Epidermal melanocyte (primary cell): ENCODE data around the gene CBX8.
A peak's percentile ranks its signal among the peaks of the same experiment; 100 is the strongest.

Experiments used
- DNase-seq: peaks from one replicate; pipeline ENCODE4 v3.0.0; 2011; ENCODE audit warnings: low spot score; ENCODE audit not compliant: insufficient read length

Gene CBX8

DNA sequence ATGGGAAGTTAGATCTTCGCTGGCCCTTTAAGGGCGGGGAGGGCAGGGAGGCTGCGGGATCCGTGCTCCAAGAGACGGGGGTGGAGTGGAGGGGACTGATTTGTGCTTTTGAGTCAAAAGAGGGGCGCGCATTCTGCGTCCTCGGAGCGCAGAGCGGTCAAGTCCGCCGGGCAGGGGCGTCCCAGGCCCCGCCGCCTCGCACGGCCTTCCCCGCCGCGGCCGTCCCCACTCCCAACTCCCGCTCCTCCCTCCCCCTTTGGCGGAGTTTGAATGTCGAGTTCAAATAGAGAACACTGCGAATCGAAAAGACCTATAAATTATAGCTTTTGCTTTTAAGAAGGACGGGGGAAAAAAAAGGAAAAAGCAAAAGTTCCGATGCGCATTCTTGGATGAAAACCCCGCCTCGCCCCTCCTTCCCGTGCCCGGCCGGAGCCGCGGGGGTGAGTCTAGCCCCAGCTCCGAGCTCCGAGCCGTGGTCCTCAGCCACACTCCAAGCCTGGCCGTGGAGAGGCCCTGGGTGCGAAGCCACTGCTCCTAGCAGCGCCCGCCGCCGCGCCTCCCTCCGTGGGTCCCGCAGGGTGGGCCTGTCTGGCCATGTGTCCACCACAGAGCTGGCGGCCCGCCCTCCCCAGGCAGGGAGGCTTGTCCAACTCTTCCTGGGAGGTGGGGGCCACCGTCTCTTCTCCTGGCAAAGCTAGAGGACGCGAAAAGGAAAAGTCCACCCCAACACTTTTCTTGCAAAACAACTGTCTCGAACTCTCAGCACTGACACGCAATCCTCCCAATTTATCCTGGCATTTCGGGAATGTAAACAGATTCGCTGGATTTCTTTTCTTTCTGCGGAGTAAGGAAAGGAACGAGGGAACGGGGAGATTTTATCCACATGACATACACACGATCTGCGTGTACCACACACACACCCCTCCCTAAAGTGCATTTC is 3.6 kb downstream of the CBX8 start:
- DNase-seq, result no peak

DNA sequence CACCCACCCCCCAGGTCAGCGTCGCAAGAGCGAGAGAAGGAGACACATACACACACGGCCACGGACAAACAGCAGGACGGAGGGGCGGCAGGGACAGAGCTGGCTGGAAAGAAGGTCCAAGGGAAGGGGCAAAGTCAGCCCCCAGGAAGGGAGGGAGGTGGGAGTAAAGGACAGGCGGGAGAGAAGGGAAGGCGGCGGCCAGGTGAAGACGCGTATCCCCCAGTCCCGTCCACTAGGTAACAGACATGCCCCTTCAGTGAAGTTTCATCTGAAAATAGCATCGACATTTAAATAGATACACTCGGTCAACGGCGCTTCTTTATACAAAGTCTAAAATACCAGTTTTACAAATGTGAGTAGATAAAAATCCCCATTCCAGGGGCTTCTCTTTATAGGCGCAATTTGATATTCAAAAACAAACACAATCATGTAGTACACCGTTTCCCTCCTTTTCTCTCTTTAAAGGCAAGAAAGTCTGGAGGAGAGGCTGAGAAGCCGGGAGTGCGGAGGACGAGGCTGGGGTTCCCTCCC is 4.5 kb downstream of the CBX8 start:
- DNase-seq, result no peak

DNA sequence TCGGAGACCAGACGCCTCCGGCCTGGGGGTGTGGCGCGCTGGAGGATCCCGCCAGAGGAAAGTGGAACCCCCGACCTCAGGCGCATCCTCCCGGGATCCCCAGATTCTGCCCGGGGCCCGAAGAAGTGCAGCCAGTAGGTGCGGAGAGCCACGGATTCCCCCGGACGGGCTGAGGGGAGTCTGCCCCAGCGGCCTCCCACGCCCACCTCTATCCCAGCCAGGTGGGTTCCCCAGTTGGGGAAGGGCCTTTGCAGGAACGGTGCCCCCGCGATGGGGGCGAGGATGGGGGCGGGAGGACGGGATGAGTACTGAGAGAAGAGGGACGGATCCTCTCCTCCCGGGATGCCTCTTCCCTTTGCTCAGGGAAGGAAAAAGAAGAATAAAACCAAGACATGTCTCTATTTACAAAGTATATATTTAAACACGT is 5.1 kb downstream of the CBX8 start:
- no peak for DNase-seq

DNA sequence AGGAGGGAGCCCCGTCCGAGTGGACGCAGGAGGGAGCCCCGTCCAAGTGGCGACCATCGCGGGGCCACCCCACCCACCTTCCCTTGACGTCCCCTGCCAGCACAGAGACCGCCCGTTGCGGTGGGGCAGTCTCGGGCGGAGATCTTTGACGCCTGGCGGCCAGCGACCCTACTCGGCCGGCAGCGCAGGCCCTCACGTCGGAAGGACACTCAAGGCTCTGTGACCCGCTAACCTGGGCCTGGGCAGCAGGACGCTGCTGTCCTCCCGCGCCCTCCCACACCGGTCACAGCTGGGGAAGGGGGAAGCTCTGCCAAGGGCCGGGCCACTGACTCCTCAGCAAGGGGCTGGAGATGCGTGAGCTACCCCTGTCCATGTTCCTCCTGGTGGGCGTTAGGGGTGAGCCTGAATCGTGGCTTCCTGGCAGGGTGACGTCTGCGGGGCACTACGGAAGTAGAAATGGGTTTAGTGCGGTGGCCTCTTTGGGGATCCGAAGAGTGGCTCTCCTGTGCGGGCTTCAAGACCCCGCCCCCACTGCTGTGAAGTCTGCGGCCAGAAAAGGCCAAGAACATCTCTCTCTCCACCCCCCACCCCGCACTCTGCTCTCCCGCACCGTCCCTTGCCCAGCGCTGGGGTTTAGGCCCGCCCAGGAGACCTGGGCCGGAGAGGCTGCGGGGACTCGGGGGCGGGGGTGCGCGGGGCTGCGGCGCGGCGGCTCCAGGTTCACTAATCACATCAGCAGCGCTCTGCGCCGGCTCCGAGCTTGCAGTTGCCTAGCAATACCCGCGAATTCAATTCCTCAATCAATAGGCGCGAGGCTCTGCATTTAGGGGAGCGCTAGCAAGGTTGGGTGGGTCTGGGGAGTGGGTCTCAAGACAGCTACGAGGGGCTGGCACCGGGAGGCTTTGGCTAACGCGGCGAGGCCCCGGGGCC is 5.8 kb downstream of the CBX8 start:
- DNase-seq, result no peak

DNA sequence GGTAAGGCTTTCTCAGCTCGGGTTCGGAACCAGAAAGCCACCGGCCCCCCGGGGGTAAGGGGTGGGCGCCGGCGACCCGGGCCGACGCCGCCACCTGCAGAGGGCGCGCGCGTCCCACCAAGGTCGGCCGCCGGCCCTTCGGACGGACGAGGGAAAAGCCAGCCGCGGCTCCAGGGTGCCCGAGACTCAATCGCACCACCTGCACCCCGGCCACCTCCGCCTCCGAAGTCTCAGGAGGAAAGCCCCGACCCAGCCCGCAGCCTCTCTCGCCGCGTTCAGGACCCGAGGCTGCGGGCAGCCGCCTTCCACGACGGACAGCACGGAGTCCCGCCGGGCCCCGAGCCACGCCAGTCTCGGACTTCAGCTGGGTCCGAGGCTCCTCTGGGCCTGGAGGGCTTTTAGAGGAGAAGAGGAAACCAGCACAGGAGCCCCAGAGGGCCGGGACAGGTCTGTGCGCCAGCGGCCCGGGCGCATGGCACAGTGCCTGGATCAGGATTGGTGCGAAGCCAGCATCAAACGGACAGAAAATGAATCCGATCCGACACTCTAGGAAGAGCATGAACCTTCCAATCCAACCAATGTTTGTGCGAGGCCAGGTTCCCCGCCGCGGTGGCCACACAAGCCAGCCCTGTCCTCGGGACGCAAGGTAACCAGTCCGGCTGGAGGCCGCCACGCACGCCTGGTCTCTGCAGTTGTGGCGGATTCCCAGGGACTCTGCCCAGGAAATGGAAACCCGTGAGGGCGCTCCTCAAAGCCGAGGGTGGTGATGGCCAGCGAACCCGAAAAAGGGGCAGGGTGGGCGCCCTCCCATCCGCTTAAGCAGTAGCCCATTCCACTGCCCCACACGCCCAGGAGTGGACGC is 6.7 kb downstream of the CBX8 start:
- DNase-seq, result peak; percentile 81

DNA sequence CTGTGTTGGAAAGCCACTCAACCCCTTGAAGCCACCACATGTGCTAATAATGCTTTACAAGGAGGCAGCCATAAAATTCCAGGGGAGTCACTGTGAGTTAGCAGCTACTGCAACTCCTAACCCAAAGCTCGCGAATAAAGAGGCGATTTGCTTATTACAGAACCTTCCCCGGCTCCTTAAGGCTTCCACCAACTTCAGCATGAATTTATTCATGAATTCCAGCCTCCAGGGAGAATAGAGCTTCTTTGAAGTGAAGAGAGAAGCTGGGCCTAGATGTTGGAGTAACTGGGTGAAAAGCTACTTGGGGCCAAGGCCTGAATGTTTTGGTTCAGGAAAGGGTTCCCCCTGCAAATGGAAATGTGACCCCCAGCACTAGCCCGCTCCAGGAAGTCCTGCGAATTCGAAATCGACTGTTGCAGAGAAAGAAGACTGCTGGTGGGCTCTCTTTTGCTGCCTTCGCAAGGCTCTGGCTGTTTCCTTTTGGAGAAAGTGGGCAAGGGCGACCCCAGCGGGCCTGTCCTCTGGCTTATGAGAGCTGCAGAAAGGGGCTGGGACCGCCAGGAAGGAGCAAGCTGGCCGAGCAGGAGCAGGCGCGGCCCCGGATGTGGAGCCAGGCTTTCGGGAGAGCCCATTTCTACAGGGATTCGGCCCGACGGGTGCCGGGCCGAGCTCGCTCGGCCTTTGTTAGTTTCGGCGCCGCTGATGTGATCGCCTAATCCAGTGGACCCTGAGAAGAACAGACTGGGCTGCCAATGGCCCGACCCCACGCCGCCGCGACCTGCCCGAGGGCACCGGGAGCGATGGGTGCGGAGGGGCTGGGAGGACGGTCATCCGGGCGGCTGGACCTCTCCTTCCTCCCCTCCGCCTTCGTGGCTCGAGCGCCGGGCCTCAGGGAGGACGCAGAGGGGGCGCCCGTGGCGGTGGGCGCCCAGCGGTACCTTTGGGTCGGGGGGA is 7.6 kb downstream of the CBX8 start:
- DNase-seq, result no peak

DNA sequence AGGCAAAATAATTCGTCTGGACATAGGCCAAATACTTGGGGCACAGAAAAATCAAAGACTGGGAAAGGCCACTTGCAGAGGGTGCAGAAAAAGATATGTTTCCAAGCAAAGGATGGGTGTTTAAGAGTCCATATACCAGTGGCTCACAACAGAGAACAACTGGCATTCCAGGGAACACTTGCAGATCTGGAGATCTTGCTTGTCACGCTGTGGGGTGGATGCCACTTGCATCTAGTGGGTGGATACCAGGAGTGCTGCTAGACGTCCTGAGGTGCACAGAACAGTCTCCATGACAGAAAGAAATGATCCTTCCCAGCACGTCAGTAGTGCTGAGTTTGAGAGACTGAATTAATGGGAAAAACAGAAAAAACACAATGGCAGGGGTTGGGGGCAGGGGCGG is 8.4 kb downstream of the CBX8 start:
- no peak for DNase-seq

DNA sequence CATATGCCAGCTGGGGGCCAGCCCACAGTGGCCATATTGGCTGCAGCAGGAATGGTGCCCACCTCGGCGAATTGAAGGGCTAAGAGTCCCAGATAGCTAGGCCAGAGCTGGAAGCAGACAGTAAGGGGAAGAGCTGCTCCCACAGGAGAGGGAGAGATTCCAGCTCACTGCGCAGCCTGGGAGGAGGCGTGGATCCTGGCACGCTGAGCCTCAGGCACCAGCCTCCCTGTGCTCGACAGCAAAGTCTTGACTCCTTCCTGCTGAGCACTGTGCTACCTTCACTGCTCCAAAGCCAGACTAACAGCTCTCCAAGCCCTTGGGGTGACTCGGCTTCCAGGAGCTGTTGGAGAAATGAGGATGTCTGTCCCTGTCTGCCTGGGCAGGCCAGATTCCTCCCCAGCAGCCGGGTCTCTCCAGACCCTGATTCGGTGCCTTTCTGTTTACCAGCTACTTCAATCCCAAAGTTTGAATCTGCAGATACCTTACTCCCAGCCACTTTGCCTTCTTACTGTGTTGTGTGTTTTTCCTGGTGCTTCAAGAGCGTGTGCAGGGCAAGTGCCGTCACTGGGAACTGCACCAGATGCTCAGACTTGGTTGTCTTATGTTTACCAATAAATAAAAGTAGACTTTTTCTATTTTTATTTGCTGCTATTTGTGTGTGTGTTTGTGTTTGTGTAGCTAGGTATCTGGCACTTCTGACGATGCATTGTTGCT is 9.8 kb downstream of the CBX8 start:
- no peak for DNase-seq

DNA sequence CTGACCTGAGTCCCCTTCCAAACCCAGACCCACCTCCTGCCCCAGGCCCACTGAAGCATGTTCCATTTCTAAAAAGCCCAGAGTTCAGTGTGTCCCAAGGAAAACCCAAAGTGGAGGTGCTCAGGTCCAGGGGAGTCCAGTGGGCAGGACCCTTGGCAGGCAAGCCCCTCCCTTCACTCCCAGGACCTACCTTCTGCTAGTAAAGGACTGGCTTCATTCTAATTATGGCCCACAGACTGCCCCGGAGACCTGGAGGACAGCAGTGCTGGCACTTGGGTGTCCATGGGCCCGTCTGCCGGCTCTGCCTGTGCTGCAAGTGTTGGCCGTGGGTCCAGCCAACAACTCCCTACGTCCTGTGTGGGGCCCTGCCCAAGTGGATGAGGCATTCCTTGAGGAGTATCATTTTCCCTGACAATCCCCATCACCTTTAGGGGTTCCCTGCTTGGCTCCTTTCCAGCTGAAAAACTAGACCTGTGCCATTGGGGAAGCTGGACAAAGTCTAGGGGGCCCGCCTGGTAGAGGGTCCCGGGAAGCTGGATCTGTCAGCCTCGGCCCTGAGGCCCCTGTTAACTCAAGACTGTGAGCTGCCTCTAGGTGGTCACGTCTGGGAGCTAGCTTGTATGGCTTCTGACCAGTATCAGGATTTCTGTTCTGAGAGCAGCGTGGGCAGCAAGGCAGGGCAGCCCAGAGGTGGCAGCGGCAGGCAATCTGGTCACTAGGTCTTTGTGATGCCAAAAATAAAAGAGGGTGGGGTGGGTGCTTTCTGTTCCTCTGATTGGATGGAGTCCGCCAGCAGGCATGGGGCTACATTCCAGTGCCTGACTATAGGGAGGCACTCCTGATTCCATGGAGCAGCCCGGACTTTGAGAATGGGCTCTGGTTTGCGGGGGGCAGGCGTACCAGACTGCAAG is 10.7 kb downstream of the CBX8 start:
- no peak for DNase-seq

DNA sequence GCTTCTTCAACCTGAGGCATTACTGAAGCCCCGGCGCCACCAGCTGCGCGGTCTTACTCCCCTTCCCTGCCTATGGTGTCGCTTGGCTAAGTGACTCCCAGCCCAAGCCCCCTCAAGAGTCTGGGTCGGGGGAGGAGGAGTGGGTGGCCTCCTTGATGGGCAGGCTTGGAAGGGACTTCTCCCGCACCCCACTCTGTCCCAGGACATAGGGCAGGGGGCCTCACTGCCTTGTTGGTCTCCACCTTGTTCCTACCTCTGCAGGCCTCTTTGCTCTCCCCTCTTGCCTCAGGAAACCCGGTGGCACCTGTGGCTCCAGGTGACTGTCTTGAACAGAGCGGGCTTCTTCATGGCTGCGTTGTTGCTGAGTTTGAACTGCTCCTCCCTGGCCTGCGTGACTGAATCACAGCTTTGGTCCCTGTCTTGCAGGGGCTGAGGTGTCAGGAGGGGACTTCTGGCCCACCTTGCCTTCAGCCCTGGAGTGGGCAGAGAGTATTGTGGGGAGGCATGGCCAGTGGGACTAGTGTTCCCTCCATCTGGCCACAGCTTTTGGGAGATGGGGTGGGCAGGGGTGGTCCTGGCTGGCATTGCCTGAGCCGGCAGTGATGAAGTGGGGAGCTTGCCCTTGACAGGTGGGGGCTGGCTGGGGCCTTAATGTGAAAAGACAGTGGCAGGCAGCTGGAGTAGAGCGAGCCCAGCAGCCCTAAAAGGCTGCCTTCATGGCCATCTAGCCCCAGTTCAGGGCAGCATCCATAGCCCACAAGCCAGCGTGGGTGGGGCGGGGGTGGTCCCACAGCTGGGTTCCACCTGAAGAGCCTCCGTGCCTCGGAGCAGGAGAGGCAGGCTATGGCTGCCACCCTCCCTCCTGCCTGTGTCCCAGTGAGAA is 11.6 kb downstream of the CBX8 start:
- no peak for DNase-seq

DNA sequence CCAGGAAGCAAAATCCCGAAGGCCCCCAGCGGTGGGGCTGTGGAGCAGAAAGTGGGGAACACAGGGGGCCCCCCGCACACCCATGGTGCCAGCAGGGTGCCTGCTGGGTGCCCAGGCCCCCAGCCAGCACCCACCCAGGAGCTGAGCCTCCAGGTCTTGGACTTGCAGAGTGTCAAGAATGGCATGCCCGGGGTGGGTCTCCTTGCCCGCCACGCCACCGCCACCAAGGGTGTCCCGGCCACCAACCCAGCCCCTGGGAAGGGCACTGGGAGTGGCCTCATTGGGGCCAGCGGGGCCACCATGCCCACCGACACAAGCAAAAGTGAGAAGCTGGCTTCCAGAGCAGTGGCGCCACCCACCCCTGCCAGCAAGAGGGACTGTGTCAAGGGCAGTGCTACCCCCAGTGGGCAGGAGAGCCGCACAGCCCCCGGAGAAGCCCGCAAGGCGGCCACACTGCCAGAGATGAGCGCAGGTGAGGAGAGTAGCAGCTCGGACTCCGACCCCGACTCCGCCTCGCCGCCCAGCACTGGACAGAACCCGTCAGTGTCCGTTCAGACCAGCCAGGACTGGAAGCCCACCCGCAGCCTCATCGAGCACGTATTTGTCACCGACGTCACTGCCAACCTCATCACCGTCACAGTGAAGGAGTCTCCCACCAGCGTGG is 12.4 kb downstream of the CBX8 start:
- no peak for DNase-seq

DNA sequence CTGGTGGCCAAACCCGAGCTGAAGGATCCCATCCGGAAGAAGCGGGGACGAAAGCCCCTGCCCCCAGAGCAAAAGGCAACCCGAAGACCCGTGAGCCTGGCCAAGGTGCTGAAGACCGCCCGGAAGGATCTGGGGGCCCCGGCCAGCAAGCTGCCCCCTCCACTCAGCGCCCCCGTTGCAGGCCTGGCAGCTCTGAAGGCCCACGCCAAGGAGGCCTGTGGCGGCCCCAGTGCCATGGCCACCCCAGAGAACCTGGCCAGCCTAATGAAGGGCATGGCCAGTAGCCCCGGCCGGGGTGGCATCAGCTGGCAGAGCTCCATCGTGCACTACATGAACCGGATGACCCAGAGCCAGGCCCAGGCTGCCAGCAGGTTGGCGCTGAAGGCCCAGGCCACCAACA is 13.0 kb downstream of the CBX8 start:
- no peak for DNase-seq

DNA sequence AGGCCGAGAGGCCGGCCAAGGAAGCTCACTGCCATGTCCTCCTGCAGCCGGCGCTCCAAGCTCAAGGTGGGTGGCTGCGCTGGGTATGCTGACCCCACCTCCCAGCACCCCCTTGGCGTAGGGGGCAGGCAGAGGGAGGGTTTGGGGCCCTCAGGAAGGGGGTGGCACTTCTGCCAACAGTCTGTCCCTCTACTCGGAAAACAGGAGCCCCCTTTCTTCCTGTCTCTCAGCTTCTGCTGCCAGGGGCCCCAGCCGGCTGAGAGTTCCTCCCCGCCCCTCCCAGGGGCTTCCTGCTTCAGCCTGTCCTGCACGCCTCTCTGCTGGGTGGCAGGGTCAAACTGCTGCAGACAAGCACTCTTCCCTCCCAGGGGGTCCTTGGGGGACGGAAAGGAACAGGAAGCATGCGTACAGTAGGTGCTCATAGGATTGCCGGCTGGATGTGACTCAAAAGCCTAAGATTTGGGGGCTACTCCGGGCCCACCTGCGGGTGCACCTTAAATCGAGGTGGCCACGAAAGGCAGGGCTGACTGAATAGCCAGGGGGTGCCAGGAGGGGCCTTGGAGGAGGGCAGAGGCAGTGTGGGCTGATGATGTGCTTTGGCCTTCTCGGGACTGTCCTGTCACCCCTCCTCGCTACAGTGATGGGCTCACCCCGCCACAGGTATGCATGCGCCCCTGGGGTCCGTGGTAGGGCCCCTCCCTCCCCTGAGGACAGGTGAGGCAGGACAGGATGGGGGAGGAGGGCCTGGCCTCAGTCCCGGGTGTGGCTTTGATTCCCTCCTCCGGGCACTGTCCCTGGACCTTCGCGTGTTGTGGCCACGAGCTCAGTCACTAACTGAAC is 14.9 kb downstream of the CBX8 start:
- no peak for DNase-seq

DNA sequence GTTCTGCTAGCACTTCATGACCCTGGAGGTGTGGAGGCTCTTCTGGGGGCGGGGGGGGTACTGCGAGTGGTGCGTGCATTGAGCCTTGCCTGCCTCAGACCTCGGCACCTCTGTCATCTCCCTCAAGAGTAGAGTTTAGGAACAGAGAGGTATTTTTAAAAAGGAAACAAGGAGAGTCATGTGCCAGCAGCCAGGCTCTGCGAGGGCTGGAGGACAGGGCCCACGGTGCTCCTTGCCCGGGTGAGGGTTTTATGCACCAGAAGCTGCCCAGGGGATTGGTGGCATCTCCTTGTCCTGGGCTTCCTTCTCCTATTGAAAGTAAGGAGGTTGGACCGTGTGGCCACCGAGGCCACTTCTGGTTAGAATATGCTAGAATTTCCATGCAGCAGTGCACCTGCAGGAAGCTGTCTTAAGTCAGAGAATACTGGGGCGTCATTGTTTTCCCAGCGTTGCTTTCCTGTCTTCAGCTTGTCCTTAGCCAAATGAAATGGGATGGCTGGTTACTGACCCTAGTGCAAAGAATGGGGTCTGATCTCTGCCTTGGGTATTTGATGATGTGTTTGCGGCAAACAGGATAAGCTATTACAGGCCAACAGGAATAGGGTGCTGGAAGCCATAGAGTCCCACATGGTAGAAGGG is 15.7 kb downstream of the CBX8 start:
- no peak for DNase-seq

DNA sequence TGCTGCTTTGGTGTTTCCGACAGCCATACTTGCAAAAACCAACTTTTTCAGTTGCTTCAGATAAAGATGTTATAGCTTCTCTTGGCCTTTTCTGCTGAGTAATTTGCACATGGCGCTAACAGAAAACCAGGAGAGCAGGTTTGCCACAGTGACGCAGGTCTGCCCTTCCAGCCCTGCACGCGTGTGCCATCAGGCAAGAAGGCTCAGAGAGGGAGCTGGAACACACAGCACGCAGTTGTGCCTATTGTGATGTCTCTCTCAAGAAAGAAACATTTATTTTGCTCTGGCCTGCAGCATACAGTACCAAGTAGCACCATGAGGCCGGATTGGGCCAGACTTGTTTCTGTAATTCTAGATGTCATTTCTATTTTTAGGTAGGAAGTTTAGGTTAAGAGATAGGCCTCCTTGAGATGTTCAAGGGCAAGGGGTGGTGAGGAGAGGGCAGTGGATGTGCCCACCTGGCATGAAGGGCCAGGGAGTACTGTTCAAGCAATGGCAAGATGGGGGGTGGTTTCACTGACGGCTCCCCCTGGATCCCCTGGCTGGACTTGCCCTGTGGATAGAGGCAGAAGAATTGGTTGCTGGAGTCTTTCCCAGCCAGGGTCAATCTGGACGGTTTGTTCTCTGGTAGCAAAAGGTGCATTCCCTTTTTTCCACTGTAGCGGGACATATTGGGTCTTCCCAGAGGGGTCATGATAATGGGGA is 17.1 kb downstream of the CBX8 start:
- no peak for DNase-seq
